GM20000 (cell line): ENCODE data around the gene COL27A1.
A peak's percentile ranks its signal among the peaks of the same experiment; 100 is the strongest.
"Not testable (repeated sequence)": the region's sequence is repeated elsewhere in the genome, so short reads cannot be mapped to it uniquely, and the experiment has no call there.

Experiments
- DNase-seq: peaks from one replicate; pipeline ENCODE4 v3.0.0; 2012; ENCODE audit warnings: low spot score
- TF ChIP-seq, protein P1 (sequence below): IDR thresholded peaks from 2 replicates; pipeline ENCODE4 v1.5.1; 2012; ENCODE audit warnings: mild to moderate bottlenecking, control low read depth; ENCODE audit errors: extremely low read depth, missing control alignments

COL27A1 gene

DNA sequence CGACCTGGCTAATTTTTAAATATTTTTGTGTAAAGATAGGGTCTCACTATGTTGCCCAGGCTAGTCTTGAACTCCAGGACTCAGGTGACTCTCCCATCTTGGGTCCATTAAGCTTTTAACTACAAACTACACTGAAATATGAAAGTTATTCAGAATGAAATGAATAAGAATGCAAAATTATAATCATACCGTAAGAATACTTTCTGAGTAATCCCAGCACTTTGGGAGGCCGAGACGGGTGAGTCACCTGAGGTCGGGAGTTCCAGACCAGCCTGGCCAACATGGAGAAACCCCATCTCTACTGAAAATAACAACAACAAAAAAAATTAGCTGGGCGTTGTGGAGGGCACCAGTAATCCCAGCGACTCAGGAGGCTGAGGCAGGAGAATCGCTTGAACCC is 166.4 kb downstream of the COL27A1 start:
- no peak for DNase-seq
- TF ChIP-seq, protein P1, sequence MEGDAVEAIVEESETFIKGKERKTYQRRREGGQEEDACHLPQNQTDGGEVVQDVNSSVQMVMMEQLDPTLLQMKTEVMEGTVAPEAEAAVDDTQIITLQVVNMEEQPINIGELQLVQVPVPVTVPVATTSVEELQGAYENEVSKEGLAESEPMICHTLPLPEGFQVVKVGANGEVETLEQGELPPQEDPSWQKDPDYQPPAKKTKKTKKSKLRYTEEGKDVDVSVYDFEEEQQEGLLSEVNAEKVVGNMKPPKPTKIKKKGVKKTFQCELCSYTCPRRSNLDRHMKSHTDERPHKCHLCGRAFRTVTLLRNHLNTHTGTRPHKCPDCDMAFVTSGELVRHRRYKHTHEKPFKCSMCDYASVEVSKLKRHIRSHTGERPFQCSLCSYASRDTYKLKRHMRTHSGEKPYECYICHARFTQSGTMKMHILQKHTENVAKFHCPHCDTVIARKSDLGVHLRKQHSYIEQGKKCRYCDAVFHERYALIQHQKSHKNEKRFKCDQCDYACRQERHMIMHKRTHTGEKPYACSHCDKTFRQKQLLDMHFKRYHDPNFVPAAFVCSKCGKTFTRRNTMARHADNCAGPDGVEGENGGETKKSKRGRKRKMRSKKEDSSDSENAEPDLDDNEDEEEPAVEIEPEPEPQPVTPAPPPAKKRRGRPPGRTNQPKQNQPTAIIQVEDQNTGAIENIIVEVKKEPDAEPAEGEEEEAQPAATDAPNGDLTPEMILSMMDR, result no peak

GRCh38 chr9:114322160-114322818 is 167.0 kb downstream of the COL27A1 start:
- not testable (repeated sequence) for DNase-seq

DNA sequence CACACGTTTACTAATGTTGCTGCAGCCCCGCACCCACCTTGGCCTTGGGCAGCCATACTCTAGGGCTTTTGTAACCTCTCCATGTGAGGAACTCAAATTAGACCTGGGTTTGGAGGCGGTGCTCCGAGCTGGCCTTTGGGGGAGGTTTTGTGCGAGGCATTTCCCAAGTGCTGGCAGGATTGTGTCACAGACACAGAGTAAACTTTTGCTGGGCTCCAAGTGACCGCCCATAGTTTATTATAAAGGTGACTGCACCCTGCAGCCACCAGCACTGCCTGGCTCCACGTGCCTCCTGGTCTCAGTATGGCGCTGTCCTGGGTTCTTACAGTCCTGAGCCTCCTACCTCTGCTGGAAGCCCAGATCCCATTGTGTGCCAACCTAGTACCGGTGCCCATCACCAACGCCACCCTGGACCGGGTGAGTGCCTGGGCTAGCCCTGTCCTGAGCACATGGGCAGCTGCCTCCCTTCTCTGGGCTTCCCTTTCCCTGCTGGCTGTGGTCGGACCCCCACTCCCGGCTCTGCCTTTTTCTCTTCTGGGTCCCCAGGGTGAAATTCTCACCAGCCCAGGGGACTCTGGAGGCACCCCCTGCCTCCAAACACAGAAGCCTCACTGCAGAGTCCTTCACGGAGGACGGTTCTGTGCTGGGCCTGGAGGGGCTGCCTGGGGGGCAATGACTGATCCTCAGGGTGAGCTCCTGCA is 167.6 kb downstream of the COL27A1 start, which contains the start of gene ORM1:
ORM1 (plus strand) TSS at position 268 of the 701 bp plus-strand sequence; CDS start at position 304, 36 bp downstream.
- not testable (repeated sequence) for DNase-seq

DNA sequence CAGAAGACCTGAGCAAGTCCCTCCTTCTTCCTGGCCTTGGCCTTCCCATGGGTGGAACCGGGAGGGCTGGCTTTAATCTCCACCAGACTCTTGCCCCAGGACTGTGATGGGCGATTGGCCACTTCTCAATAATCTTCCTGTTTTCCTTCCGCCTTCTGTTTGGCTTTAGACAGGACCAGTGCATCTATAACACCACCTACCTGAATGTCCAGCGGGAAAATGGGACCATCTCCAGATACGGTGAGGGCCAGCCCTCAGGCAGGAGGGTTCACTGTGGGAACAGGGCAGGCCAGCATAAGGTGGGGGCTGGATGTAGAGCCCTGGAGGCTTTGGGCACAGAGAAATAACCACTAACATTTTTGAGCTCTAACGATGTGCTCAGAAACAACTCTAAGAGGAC is 168.5 kb downstream of the COL27A1 start:
- DNase-seq, result not testable (repeated sequence)

- TF ChIP-seq, protein P1, result no peak
- peak; percentile 47 for DNase-seq
Observed at GRCh38 chr9:114324492-114324891, 169.2 kb downstream of the COL27A1 start.

- not testable (repeated sequence) for DNase-seq
Observed at GRCh38 chr9:114324965-114325364, 169.6 kb downstream of the COL27A1 start.

- DNase-seq, result not testable (repeated sequence)
Observed at GRCh38 chr9:114325684-114326254, 170.4 kb downstream of the COL27A1 start.

DNA sequence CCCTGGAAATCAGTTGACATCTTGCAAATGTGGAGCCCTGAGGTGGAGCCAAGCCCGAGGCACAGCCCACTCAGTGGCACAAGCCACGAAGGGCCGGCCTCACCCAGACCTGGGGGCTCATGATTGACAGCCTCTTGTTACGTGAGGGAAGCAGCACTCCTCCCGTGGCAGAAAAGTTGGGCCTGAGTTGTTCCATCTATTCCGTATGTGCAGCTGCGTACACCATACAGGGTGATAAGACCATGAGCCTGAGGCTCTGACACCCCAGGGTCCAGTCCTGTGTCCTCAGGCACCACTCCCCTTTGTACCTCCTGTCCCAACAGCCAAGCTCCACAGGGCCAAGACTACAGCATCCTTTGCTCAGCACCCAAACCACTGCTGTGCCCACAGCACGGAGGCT is 172.4 kb downstream of the COL27A1 start:
- TF ChIP-seq, protein P1, result no peak
- DNase-seq, result no peak

DNA sequence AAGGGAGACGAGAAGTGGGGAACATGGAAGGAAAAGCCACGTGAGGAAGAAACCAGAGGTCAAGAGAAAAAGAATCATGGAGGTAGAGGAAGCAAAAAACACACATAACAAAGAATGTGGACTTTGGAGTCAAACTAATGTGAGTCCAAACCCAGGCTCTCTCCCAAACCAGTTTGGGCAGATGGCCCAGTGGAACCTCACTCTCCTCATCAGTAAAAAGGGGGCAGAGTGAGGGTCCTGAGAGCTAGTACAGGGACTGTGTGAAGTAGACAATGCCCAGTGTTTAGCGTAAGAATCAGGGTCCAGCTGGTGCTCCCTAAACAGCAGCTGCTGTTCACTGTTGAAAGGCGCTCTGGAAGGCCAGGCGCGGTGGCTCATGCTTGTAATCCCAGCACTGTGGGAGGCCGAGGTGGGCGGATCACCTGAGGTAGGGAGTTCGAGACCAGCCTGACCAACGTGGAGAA is 173.1 kb downstream of the COL27A1 start:
- not testable (repeated sequence) for DNase-seq

- not testable (repeated sequence) for DNase-seq
Observed at GRCh38 chr9:114328937-114329624, 173.7 kb downstream of the COL27A1 start.

- not testable (repeated sequence) for DNase-seq
Observed at GRCh38 chr9:114329625-114330022, 174.3 kb downstream of the COL27A1 start, which contains the start of gene ORM2. Gene ORM2 (plus strand): TSS chr9:114329869. CDS start chr9:114329905, 36 bp downstream.
